ENCODE data around the gene SEC61B. TPM values are rescaled to one million over a fixed set of nuclear protein-coding genes. Genes with fewer than 3 reads are reported as not detected.

The SEC61B gene
- total RNA-seq, 1 donor from 2014 or later: 129 TPM

- no peak overlapping the region for H3K4me3 Mint-ChIP-seq
- H3K36me3 Mint-ChIP-seq (ENCODE audit: low read depth): no peaks in the 10 kb centered on the region
- H3K4me1 Mint-ChIP-seq: peaks cover 7% of the 10 kb centered on the region
- H3K9me3 Mint-ChIP-seq: no peaks in the 10 kb centered on the region
- H3K27me3 Mint-ChIP-seq (ENCODE audit: low read depth): peaks cover 72% of the 10 kb centered on the region
- H3K27ac Mint-ChIP-seq (ENCODE audit: unreplicated experiment): no peak overlapping the region
- DNase-seq (ENCODE audit: low read depth, low spot score): no peak
- TF ChIP-seq CTCF (conservative IDR thresholded peaks at IDR 0.05): no peak
These were observed 39.7 kb upstream of the SEC61B start for GRCh38 chr9:99182356-99182755.

GRCh38 chr9:99183616-99184015 lies 38.5 kb upstream of the SEC61B start:
- no peak for TF ChIP-seq CTCF (conservative IDR thresholded peaks at IDR 0.05)
- H3K36me3 Mint-ChIP-seq (ENCODE audit: low read depth): no peaks in the 10 kb centered on the region
- peaks cover 7% of the 10 kb centered on the region for H3K4me1 Mint-ChIP-seq
- H3K9me3 Mint-ChIP-seq: no peaks in the 10 kb centered on the region
- no peak overlapping the region for H3K27ac Mint-ChIP-seq (ENCODE audit: unreplicated experiment)
- no peak overlapping the region for H3K4me3 Mint-ChIP-seq
- DNase-seq (ENCODE audit: low read depth, low spot score): no peak
- peaks cover 72% of the 10 kb centered on the region for H3K27me3 Mint-ChIP-seq (ENCODE audit: low read depth)

- TF ChIP-seq CTCF (conservative IDR thresholded peaks at IDR 0.05): no peak
- Mint-ChIP-seq H3K9me3 (no peaks in the 10 kb centered on the region), H3K4me1 (peaks cover 7% of the 10 kb centered on the region), H3K36me3 (ENCODE audit: low read depth) (no peaks in the 10 kb centered on the region), H3K4me3 (no peak overlapping the region), H3K27me3 (ENCODE audit: low read depth) (peaks cover 71% of the 10 kb centered on the region), H3K27ac (ENCODE audit: unreplicated experiment) (no peak overlapping the region)
- DNase-seq (ENCODE audit: low read depth, low spot score): no peak
These were observed 38.0 kb upstream of the SEC61B start for GRCh38 chr9:99184110-99184474.

- Mint-ChIP-seq H3K36me3 (ENCODE audit: low read depth) (no peaks in the 10 kb centered on the region), H3K27ac (ENCODE audit: unreplicated experiment) (peak overlapping the region; percentile 93), H3K27me3 (ENCODE audit: low read depth) (peaks cover 71% of the 10 kb centered on the region), H3K9me3 (no peaks in the 10 kb centered on the region), H3K4me3 (no peak overlapping the region), H3K4me1 (peaks cover 7% of the 10 kb centered on the region)
- peak; percentile 81 for DNase-seq (ENCODE audit: low read depth, low spot score)
- TF ChIP-seq CTCF (conservative IDR thresholded peaks at IDR 0.05): peak; percentile 93
These were observed 37.4 kb upstream of the SEC61B start for GRCh38 chr9:99184475-99185347.

- no peak overlapping the region for H3K27ac Mint-ChIP-seq (ENCODE audit: unreplicated experiment)
- no peaks in the 10 kb centered on the region for H3K36me3 Mint-ChIP-seq (ENCODE audit: low read depth)
- H3K27me3 Mint-ChIP-seq (ENCODE audit: low read depth): peaks cover 69% of the 10 kb centered on the region
- no peak for TF ChIP-seq CTCF (conservative IDR thresholded peaks at IDR 0.05)
- H3K9me3 Mint-ChIP-seq: no peaks in the 10 kb centered on the region
- no peak for DNase-seq (ENCODE audit: low read depth, low spot score)
- peaks cover 7% of the 10 kb centered on the region for H3K4me1 Mint-ChIP-seq
- no peak overlapping the region for H3K4me3 Mint-ChIP-seq
These were observed 36.8 kb upstream of the SEC61B start for GRCh38 chr9:99185348-99185632.
